NCI-H446 (cell line): ENCODE data around the gene HNRNPDL.
"Not testable (repeated sequence)": the region's sequence is repeated elsewhere in the genome, so short reads cannot be mapped to it uniquely, and the experiment has no call there.

Experiments used
- DNase-seq, 2 experiments: peaks; one replicate each; lab custom pipeline; 2025; lab: John Stamatoyannopoulos, UW

The HNRNPDL gene

DNA sequence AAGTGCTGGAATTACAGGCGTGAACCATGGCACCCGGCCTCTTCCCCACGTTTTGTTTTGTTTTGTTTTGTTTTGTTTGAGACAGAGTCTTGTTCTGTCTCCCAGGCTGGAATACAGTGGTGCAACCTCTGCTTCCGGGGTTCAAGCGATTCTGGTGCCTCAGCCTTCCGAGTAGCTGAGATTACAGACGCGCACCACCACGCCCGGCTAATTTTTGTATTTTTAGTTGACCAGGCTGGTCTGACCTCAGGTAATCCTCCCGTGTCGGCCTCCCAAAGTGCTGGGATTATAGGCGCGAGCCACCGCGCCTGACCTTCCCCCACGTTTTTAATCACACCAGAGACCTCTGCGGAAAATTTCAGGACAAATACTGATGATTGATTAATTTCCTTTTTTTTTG lies 2.3 kb upstream of the HNRNPDL start:
- no peak for DNase-seq

DNA sequence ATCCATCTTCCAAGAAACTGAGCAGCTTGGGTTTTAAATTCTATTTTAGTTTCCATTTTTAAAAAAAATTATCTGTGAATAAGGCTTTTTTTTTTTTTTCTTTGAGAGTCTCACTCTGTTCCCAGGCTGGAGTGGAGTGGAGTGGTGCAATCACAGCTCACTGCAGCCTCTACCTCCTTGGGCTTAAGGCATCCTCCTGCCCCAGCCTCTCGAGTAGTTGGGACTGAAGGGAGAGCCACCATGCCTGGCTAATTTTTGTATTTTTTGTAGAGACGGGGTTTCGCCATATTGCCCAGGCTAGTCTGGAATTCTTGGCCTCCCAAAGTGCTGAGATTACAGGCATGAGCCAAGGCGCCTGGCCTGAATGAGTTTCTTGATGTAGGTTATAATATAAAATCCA lies 1.6 kb upstream of the HNRNPDL start:
- no peak for DNase-seq

DNA sequence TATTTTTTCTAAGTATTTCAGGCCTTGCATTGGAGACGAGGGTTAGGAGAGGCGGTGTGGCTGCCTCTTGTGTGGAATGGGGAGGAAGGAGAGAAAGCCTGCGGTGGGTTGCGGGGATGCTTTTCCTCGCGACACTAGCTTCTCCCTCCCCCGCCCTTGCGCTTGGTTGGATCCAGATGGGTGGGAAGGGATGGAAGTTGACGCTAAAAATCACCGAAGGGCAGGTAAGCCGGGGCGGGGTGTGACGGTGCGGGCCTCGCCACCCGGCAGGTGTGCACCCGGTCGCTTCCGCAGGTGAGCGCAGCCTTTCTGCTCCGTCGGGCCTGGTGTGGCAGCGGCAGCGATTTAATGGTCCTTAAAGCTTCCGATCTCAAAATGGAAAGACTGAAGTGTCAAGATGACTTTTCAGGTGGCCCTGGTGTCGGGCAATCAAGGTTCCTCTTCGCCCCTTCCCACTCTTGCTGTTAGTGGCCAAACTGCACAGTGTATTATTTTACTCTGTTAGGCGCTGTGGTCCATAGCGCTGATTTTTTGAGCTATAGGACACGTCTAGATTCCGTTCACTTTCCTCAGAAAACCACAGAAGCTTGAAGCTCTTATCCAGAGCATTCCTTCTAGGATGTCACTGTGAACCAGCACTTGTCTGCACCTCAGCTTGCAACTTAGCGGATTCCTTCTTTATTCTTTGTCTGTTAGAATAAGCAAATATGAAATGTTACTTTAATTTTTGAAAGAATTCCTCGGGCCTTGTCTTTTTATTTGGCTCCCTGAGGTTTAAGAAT lies 893 bp upstream of the HNRNPDL start:
- DNase-seq = peak; percentile 30 to 49

DNA sequence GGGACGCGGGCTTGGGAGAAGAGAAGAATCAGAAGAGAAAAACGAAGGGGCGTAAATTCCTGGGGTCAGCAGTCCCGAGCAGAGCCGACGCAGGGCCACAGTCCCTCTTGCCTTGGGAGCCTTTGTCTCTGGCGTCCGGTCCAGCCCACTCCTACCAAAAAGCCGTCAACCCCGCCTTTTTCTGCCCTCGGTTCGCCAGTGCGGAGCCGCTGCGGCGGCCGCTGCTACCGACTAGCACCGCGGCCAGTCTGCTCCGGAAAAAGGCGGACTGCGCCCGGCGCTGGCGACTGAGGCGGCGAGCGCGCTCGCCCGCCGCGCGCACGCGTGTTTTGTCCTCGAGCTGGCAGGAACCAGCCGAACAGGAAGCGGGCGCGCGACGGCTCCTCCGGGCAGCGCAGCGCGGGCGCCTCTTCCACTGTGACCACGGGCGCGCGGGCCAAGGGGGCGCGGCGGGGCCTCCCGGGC lies 502 bp downstream of the HNRNPDL start:
- DNase-seq = peak in 1 of 2 experiments; percentile 85

DNA sequence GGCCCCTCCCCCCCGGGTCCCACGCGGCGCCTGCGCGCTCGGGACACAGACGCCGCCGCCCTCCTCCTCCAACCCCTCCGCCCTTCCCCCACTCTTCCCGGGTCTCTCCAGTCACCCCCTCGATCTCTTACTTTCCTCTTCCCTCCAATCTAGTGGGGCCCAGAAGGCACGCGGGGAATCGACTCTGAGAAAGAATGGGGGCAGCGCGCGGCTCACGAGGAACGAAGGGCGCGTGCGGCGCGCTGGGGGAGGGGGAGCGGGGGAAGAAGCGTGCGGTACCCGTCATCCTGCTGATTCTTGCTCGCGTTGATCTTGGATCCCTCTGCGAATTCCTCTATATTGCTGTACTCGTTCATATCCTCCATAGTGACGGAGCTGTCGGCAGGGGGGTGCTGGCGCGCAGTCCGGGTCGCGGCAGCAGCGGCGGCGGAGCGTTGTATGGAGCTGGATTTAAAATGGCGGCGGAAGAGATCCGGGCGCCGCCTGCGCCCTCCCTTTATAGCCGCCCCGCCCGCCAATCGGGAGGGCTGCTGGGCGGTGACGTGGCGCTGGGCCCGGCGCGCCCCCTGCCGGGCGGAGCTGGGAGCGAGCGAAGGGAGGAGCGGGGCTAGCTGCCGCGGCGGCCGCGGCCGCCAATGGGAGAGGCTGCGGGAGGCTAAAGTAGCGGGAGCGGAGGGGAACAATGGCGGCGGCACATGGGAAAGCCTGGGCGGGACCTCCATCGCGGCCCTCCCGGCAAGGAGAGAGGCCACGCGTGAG lies 1.1 kb downstream of the HNRNPDL start:
- peak; percentile 81 to 95 for DNase-seq

DNA sequence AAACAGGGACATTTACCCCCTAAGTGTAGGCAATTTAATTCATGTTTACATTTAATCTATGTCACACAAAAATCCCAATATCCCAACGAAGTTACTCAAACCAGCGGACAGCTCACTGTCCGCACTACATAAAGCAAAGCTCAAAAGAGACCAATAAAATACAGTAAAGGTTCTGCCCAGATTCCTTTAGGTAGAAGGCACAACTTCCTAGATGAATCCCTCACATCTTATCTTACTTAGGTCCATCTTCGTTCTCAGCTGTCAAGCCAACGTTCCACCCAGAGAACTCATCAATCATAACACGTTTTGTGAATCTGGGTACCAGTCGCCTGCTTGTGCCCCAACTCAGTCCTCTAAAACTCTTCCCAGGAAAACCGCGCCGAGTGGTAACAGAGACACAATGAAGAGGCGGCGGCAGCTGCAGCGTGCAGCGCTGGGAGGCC lies 1.7 kb downstream of the HNRNPDL start:
- no peak for DNase-seq

DNA sequence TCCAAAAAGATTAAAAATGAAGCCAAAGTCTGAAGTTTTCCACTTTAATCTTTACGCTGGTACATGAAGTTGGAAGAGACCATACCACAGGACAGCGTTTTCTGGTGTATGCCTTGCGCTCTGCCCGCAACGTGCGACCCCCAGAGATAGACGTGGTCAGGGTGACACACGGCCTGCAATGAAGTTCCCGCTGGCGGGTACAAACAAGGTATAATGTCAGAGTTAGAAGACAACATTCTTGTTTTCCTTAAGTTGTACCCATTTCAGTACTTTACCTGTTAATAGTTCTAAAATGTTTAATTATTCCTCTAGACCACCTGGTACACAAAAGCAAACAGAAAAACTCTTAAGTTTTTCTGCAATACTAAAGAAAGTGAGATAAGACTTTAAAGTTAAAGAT lies 4.8 kb downstream of the HNRNPDL start:
- no peak for DNase-seq

DNA sequence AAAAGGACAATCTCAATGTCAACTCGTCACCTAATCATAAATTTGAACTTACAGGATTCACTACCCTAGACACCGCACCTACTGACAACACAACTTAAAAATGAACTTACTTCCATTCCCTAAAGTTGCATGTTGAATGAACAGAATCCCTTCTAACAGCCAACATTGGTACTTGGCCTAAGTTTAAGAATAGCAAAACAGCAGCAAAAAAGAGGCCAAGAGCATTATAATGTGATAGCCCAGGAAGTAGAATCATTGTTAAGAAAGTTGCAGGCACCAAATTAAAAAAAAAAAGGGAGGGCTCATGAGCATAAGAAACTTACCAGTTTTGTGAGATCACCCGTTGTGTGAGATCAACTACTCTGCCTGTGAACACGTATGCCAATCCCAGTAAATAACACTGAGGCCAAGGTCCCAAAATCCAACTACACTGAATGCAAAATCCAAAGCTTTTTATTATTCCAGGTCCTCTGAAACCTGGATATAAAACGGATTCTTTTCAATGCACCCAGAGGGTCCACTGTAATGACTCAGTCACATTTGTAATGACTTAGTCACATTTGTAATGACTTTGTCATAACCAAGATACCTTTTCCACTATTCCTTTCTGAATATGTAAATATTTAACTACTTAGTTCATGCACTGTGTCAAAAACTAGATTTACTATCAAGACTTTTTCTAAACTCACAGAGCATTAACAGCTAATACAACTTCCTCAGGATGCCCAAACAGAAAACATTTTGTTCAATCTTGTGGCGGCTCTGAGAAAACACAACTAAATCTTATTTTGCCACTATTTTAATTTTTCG lies 6.8 kb downstream of the HNRNPDL start:
- peak in 1 of 2 experiments; percentile 7 for DNase-seq

DNA sequence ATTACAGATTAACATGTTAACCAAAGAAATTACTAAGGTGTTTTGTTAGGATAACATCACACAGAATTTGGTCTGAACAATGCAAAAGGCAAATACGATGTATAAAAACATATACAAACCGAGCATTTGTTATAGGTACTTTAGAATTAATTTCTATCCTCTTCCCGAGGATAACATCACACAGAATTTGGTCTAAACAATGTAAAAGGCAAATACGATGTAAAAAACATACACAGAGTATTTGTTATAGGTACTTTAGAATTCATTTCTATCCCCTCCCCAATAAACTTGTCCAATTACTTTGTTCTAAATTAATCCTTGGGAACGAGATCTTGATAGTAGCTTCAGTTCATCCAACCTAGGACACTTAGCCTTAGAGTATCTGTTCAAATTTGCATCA lies 7.6 kb downstream of the HNRNPDL start:
- DNase-seq = no peak

DNA sequence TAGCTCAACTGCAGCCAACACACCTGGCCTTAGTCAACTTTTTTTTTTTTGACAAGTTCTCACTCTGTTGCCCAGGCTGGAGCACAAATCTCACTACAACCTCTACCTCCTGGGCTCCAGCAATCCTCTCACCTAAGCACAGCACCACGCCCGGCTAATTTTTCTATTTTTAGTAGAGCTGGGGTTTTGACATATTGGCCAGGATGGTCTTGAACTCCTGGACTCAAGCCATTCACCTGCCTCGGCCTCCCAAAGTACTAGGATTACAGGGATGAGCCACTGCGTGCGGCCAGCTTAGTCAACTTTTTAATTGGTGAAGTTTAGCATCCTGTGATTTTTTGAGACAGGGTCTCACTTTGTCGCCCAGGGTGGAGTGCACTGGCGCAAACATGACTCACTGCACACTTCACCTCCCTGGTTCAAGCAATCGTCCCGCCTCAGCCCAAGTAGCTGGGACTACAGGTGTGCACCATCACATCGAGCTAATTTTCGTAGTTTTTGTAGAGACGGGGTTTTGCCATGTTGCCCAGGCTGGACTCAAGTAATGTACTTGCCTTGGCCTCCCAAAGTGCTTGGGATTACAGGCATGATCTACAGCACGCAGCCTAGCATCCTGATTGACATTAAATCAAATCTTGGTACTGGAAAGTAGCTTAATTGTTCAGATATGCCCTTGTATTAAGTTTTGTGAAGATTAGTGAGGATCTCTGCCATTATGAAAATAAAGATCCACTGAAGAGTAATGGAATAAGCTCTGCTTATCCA lies 8.3 kb downstream of the HNRNPDL start:
- no peak for DNase-seq

DNA sequence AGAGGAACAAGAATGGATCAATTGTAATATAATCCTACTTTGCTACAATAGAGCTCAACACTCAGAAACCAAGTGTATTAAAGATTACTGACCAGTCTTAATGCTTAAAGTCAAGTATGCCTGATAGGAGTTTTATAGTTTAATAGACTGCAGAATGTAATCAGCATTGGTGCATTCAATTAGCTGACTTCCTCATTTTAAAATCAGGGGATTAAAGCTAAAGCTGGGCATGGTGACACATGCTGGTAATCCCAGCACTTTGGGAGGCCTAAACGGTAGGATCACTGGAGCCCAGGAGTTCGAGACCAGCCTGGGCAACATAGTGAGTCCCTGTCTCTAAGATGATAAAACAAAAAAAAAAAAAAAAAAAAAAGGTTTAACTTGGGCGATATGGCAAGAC lies 10.8 kb downstream of the HNRNPDL start:
- no peak for DNase-seq

DNA sequence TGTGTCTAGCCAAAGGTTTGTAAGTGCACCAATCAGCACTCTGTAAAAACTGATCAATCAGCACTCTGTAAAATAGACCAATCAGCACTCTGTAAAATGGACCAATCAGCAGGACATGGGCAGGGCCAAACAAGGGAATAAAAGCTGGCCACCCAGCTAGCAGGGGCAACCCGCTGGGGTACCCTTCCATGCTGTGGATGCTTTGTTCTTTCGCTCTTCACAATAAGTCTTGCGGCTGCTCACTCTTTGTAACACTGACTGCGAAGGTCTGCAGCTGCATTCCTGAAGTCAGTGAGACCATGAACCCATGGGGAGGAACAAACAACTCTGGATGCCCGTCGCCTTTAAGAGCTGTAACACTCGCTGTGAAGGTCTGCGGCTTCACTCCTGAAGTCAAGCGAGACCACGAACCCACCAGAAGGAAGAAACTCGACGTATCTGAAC lies 14.3 kb downstream of the HNRNPDL start:
- no peak for DNase-seq

DNA sequence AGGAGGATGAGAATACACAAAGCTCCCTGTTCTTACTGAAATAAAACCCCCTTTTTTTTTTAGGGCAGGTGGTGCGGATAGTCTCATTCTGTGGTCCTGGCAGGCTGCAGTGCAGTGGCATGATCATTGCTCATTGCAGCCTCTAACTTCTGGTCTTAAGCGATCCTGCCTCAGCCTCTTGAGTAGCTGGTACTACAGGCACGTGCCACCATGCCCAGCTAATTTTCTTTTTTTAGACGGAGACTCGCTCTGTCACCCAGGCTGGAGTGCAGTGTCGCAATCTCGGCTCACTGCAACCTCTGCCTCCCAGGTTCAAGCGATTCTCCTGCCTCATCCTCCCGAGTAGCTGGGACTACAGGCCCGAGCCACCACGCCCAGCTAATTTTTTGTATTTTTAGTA lies 15.2 kb downstream of the HNRNPDL start:
- DNase-seq = not testable (repeated sequence)

DNA sequence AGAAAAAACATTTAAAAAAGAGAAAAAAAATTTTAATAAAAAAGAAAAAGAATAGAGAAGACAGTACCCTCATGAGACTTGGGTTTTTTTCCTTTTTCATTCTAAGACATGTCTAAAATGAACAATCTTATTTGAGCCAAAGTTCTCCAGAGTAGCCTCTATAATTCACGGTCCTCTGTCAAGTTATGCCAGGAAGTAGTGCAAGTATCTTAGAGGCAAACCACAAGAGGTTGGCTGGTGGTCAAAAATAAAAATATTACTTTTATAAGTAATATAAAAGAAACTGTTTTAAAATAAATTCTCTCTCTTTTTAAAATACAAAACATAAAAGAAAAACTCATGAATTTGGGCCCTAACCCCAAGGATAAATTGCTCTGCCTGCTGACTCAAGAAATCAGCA lies 26.5 kb downstream of the HNRNPDL start:
- DNase-seq = no peak

DNA sequence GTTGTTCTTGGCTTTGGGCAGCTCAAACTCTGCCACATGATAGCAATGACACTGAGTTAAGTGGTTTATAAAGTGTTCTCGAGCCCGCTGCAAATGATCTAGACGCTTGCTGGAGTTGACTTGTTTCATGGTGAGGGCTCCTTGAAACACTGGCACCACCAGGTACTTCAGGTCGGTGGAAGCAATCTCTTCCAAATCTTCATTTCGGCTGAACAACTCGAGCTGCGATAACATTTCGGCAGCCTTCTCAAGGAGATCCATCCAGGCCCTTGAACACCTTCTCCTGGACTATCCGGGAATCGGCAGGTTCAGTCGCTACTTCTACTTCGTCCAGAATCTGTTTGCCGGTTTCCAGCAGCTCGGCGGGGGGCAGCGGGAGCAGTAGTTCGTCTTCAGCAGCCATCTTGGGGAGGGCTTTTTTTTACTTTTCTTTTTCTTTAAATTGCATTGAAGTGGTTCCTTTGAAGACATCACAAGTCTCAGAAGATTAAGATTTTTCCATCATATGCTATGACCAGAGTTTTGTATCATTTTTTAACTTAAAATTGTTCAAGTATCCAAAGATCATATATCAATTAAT lies 28.0 kb downstream of the HNRNPDL start:
- DNase-seq = no peak

DNA sequence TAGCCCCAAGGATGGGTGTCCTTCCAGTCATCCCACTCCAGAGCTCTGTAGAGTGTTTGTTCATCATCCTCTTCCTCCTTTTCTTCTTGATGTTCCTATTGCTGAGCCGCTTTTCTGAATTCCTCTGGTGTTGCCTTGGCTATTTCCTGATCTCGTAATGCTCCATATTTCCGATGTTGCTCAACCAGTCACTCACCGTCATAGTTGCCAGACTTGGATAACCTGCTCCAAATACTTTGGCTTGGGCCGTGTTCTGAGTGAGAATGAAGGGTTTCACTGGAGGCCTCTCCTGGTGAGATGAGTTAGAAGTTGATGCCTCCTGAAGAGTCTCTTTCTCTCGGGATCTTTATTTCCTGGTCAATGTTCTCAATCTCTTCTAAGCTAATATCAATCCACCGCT lies 28.7 kb downstream of the HNRNPDL start:
- DNase-seq = no peak

DNA sequence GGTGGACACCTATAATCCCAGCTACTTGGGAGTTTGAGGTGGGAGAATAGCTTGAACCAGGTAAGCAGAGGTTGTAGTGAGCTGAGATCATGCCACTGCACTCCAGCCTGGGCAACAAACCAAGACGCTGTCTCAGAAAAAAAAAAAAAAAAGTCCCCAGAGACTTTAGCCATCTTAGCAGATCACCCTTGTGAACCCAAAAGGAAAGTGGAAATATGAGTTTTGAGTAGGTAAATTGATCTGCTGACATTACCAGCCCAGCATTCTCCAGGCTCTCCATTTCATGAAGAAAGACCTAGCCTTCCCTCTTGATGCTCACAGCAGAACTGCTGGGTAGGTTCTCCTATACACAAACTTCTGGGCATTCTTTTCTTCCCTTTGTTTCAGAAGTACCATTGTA lies 32.0 kb downstream of the HNRNPDL start:
- DNase-seq = no peak

DNA sequence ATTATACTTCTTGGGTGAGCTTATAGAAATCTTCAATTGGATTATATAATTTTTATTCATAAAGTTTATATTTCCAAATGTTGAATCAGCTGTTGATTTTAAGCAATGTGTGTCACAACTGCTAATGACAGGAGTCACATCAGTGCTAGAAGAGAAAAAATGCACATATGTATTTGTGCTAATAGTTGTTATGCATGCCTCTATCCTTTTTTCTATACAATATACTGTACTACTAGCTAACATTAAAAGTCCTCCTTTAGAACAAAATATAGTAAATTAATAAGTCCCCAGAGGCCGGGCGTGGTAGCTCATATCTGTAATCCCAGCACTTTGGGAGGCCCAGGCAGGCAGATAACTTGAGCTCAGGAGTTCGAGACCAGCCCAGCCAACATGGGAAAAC lies 32.7 kb downstream of the HNRNPDL start:
- no peak for DNase-seq

DNA sequence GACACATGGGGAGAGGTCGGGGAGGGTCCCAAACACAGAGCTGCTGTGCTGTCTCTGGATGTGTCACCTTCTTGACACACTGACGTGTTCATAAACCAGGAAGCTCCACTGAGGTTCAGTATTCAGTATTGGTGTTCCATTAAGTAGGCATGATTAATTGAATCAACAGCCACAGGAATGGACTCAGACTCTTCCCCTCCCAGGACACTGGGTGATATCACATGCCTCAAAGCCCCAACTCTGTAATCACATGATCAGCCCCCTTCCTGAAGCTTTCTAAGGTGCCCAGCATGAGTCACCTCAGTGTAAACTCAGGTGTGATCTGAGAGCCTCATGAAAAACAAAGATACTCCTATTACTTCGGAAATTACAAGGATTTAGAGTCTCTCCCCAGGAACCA lies 35.4 kb downstream of the HNRNPDL start:
- DNase-seq = no peak

DNA sequence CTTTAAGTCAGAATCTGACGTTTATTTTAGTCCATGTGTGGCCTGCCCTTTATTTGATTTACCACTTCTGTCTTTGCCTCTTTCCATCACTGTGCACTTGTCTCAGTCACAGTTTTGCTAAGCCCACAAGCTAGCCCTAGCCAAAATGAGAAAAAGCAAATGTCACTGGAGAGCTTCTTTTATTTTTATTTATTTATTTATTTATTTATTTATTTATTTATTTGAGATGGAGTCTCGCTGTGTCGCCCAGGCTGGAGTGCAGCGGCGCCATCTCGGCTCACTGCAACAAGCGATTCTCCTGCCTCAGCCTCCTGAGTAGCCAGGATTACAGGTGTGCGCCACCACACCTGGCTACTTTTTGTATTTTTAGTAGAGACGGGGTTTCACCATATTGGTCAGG lies 40.2 kb downstream of the HNRNPDL start:
- DNase-seq = not testable (repeated sequence)

DNA sequence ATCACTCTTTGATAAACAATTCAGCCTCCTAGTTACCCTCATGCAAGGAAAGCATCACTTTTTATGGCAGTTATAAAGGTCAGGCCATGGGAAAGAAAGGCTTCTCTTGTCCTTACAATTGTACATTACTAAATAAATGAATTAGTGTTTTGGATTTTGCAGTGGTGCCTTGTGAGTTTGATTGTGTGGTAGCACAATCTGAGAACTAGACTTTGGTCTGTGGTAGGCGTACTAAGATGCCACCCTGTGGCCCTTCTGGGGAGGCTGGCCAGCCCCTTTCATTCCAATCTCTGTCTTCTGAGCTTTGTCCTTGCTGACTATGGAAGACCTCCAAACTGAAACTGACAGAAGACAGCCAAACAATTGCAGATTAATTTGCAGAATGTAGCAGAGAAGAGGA lies 41.9 kb downstream of the HNRNPDL start:
- DNase-seq = no peak
